ENCODE results near the gene TVP23A. TPM values are rescaled to one million over a fixed set of nuclear protein-coding genes. Genes with fewer than 3 reads are reported as not detected.
"Not testable (repeated sequence)": the region's sequence is repeated elsewhere in the genome, so short reads cannot be mapped to it uniquely, and the experiment has no call there.

TVP23A gene
- total and polyA plus RNA-seq, 12 donors = 0.17 to 9.8 (median 0.68) TPM; not detected in 1

DNA sequence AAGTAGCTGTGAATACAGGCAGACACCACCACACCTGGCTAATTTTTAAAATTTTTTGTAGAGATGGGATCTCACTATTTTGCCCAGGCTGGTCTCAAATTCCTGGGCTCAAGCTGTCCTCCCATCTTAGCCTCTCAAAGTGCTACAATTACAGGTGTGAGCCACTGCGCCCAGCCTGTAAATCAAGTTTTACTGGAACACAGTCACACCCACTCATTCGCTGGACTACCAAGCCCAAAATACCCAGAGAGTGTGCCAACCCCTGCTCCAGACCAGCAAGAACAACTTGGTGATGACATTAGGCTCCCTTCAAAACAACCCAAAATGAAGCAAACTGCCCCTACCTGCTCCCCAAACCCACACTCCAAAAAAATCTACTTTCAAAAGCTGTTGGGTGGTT, 36.0 kb downstream of the TVP23A start:
- H3K27me3 ChIP-seq = no peaks in the 10 kb centered on the region
- H3K27ac ChIP-seq = no peak overlapping the region
- WGBS, 4 donors = 83 to 100% (median 97%) methylated on average over 2 of the region's 2 CpGs
- no peak overlapping the region for H3K4me3 ChIP-seq
- no peaks in the 10 kb centered on the region for H3K9me3 ChIP-seq (replicated peaks in 1 of 3)
- no peaks in the 10 kb centered on the region for H3K4me1 ChIP-seq (replicated peaks in 1 of 2)
- DNase-seq = no peak
- intact Hi-C loops (cut with DNase I) = no loop called here
- no peak for TF ChIP-seq POLR2A (IDR thresholded peaks at IDR 0.05)
- TF ChIP-seq, protein P1, sequence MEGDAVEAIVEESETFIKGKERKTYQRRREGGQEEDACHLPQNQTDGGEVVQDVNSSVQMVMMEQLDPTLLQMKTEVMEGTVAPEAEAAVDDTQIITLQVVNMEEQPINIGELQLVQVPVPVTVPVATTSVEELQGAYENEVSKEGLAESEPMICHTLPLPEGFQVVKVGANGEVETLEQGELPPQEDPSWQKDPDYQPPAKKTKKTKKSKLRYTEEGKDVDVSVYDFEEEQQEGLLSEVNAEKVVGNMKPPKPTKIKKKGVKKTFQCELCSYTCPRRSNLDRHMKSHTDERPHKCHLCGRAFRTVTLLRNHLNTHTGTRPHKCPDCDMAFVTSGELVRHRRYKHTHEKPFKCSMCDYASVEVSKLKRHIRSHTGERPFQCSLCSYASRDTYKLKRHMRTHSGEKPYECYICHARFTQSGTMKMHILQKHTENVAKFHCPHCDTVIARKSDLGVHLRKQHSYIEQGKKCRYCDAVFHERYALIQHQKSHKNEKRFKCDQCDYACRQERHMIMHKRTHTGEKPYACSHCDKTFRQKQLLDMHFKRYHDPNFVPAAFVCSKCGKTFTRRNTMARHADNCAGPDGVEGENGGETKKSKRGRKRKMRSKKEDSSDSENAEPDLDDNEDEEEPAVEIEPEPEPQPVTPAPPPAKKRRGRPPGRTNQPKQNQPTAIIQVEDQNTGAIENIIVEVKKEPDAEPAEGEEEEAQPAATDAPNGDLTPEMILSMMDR (IDR thresholded peaks at IDR 0.05) = no peak
- no peaks in the 10 kb centered on the region for H3K36me3 ChIP-seq (replicated peaks in 1 of 2)

DNA sequence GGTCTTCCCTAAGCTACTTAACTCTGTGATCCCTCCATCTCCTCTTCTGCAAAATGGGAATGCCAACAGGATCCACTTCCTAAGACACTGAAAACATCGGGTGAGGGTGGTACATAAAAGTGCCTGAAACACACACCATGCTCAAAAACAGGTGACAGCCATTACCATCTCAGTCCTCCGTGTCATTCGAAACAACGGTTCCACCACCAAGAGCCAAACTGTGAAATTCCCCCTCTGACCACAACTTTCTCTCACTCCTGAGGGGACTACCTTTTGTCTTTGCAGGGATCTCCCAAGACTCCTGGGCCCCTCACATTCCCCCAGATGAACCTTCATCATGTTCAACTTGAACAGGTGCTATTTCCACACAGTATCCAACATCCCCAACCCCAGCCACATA, 38.0 kb downstream of the TVP23A start:
- Histone ChIP-seq H3K27me3 (no peaks in the 10 kb centered on the region), H3K4me1 (replicated peaks in 1 of 2) (no peaks in the 10 kb centered on the region), H3K4me3 (no peak overlapping the region), H3K27ac (no peak overlapping the region), H3K36me3 (replicated peaks in 1 of 2) (no peaks in the 10 kb centered on the region), H3K9me3 (replicated peaks in 1 of 3) (no peaks in the 10 kb centered on the region)
- TF ChIP-seq POLR2A (IDR thresholded peaks at IDR 0.05) = no peak
- TF ChIP-seq, protein P1 (IDR thresholded peaks at IDR 0.05) = no peak
- DNase-seq = no peak
- intact Hi-C loops (cut with DNase I) = no loop called here
- WGBS, 4 donors = 81 to 94% (median 87%) methylated on average over 4 of the region's 4 CpGs

DNA sequence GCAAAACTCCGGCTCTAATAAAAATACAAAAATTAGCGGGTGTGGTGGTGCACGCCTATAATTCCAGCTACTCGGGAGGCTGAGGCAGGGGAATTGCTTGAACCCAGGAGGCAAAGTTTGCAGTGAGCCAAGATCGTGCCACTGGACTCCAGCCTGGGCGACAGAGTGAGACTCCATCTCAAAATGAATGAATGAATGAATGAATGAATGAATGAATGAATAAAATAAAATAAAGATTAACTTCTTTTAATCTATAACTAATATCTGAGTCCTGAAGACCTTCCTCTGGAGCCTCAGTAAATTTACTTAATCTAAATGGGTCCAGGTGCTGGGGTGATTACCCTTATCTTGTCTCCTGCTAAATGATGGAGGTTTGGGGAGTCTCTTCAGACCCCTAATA, 38.7 kb downstream of the TVP23A start:
- DNase-seq; H3K36me3 ChIP-seq (replicated peaks in 1 of 2); H3K27me3 ChIP-seq; H3K4me3 ChIP-seq; H3K9me3 ChIP-seq (replicated peaks in 1 of 3); H3K4me1 ChIP-seq (replicated peaks in 1 of 2); intact Hi-C loops (cut with DNase I); H3K27ac ChIP-seq: not testable (repeated sequence)
- 88 to 95% (median 92%) methylated on average over 6 of the region's 6 CpGs for WGBS, 4 donors

DNA sequence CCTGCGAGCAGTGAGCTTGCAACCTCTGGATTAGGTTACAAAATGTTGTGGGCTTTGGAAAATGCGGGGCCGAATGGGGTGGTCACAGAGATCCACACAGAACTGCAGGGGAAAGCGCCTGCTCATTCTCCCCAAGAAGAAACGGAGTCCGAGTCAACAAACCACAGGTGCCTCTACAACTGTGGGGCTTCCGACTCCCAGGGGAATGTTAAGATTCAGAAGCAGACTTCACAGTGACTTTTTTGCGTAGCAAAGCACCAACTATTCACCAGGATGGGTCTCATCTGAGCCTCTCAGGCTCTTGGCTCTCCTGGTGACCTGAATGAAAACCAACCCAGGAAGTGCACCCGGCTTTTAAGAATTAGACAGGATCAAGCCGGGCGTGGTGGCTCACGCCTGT, 41.2 kb downstream of the TVP23A start:
- no peak for DNase-seq
- TF ChIP-seq, protein P1 (IDR thresholded peaks at IDR 0.05) = no peak
- no peak for TF ChIP-seq POLR2A (IDR thresholded peaks at IDR 0.05)
- H3K4me3 ChIP-seq = no peak overlapping the region
- H3K27ac ChIP-seq = no peak overlapping the region
- no peaks in the 10 kb centered on the region for H3K36me3 ChIP-seq (replicated peaks in 1 of 2)
- no peaks in the 10 kb centered on the region for H3K27me3 ChIP-seq
- H3K9me3 ChIP-seq (replicated peaks in 1 of 3) = no peaks in the 10 kb centered on the region
- 87 to 95% (median 93%) methylated on average over 12 of the region's 12 CpGs for WGBS, 4 donors
- no peaks in the 10 kb centered on the region for H3K4me1 ChIP-seq (replicated peaks in 1 of 2)
- intact Hi-C loops (cut with DNase I) = no loop called here

DNA sequence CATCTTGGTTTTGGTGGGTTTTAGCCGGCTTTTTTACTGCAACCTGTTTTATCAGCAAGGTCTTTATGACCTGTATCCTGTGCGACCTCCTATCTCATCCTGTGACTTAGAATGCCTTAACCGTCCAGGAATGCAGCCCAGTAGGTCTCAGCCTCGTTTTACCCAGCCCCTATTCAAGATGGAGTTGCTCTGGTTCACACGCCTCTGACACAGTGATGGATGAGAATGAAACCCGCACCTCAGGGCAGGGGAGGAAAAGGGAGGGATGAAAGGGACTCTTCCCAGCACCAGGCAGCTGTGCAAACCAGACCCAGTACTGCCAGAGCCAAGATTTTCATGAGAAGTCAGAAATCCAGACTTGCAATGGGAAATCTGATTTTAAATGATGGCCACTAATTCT, 41.7 kb downstream of the TVP23A start:
- H3K4me3 ChIP-seq; H3K4me1 ChIP-seq (replicated peaks in 1 of 2); H3K27me3 ChIP-seq; intact Hi-C loops (cut with DNase I); H3K27ac ChIP-seq; H3K36me3 ChIP-seq (replicated peaks in 1 of 2); H3K9me3 ChIP-seq (replicated peaks in 1 of 3); DNase-seq: not testable (repeated sequence)
- 55 to 77% (median 66%) methylated on average over 6 of the region's 6 CpGs for WGBS, 4 donors
